Measurements from ENCODE around the gene AHDC1.

AHDC1 gene

GRCh38 chr1:27485363-27485762 is 118.6 kb downstream of the AHDC1 start:
- Histone ChIP-seq H3K4me3 (ENCODE audit: low read depth, low read length) (no peak overlapping the region), H3K9me3 (no peaks in the 10 kb centered on the region), H3K27me3 (no peaks in the 10 kb centered on the region), H3K36me3 (no peaks in the 10 kb centered on the region), H3K4me1 (no peaks in the 10 kb centered on the region)
- DNase-seq: no peak
- TF ChIP-seq CTCF (IDR thresholded peaks at IDR 0.05; ENCODE audit: low read depth, low read length): no peak

All from BE2C (cell line).